H1 (cell line): ENCODE measurements around the gene RNGTT. TPM values are rescaled to one million over a fixed set of nuclear protein-coding genes. Genes with fewer than 3 reads are reported as not detected.

ENCODE experiments used
- SIRT6 ChIP-seq: IDR thresholded peaks from one replicate; pipeline ENCODE4 v1.7.1; 2012; ENCODE audit warnings: low read length, inconsistent platforms
- polyA plus RNA-seq, 7 experiments: library from polyadenylated mRNA; depleted of rRNA in 3 of 7; stranded (reverse) in 5 of 7; unstranded in 2 of 7; fragments of >200 nt in 5 of 7; fragments of 200-250 nt in 2 of 7; gene quantifications; 1 replicate in 5 of 7; 2 replicates in 1 of 7; 4 replicates in 1 of 7; pipeline versions ENCODE4 v1.2.1 to v1.2.3, GENCODE V29; 2011 to 2013; ENCODE audit warnings: missing spikeins in 2 of 7, mixed read lengths in 2 of 7
- total RNA-seq: library from RNA; stranded (reverse); fragmentation: NEBNext Ultra II Directional; extraction: Animal tissue kit (Norgen Biotek cat#: 25700); gene quantifications from 2 replicates; pipeline ENCODE4 v1.2.1, GENCODE V29; 2021
- TF ChIP-seq, protein P1 (sequence below): fragments of 300-600 bp; sonication (generic); IDR thresholded peaks from 2 replicates; pipeline ENCODE4 v1.7.1; 2012; ENCODE audit warnings: low read length, moderate library complexity, mild to moderate bottlenecking, inconsistent platforms; ENCODE audit not compliant: insufficient replicate concordance

RNGTT gene
- total and polyA plus RNA-seq, 2 of the 8 experiments (the other 6 are each of a cell fraction or from before 2014, with no cell fraction given): 3.6 to 21.2 TPM

DNA sequence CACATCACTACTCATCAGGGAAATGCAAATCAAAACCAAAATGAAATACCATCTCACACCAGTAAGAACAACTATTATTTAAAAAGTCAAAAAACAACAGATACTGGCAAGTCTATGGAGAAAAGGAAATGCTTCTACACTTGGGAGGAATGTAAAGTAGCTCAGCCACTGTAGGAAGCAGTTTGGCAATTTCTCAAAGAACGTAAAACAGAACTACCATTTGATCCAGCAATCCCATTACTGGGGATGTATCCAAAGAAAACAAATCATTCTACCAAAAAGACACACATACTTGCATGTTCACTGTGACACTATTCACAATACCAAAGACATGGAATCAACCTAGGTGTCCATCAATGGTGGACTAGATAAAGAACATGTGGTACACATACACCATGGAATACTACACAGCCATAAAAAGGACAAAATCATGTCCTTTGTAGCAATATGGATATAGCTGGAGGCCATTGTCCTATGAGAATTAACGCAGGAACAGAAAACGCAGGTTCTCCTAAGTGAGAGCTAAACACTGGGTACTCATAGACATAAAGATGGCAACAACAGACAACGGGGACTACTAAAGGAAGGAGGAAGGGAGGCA is 260.4 kb downstream of the RNGTT start (continued):
- TF ChIP-seq, protein P1, sequence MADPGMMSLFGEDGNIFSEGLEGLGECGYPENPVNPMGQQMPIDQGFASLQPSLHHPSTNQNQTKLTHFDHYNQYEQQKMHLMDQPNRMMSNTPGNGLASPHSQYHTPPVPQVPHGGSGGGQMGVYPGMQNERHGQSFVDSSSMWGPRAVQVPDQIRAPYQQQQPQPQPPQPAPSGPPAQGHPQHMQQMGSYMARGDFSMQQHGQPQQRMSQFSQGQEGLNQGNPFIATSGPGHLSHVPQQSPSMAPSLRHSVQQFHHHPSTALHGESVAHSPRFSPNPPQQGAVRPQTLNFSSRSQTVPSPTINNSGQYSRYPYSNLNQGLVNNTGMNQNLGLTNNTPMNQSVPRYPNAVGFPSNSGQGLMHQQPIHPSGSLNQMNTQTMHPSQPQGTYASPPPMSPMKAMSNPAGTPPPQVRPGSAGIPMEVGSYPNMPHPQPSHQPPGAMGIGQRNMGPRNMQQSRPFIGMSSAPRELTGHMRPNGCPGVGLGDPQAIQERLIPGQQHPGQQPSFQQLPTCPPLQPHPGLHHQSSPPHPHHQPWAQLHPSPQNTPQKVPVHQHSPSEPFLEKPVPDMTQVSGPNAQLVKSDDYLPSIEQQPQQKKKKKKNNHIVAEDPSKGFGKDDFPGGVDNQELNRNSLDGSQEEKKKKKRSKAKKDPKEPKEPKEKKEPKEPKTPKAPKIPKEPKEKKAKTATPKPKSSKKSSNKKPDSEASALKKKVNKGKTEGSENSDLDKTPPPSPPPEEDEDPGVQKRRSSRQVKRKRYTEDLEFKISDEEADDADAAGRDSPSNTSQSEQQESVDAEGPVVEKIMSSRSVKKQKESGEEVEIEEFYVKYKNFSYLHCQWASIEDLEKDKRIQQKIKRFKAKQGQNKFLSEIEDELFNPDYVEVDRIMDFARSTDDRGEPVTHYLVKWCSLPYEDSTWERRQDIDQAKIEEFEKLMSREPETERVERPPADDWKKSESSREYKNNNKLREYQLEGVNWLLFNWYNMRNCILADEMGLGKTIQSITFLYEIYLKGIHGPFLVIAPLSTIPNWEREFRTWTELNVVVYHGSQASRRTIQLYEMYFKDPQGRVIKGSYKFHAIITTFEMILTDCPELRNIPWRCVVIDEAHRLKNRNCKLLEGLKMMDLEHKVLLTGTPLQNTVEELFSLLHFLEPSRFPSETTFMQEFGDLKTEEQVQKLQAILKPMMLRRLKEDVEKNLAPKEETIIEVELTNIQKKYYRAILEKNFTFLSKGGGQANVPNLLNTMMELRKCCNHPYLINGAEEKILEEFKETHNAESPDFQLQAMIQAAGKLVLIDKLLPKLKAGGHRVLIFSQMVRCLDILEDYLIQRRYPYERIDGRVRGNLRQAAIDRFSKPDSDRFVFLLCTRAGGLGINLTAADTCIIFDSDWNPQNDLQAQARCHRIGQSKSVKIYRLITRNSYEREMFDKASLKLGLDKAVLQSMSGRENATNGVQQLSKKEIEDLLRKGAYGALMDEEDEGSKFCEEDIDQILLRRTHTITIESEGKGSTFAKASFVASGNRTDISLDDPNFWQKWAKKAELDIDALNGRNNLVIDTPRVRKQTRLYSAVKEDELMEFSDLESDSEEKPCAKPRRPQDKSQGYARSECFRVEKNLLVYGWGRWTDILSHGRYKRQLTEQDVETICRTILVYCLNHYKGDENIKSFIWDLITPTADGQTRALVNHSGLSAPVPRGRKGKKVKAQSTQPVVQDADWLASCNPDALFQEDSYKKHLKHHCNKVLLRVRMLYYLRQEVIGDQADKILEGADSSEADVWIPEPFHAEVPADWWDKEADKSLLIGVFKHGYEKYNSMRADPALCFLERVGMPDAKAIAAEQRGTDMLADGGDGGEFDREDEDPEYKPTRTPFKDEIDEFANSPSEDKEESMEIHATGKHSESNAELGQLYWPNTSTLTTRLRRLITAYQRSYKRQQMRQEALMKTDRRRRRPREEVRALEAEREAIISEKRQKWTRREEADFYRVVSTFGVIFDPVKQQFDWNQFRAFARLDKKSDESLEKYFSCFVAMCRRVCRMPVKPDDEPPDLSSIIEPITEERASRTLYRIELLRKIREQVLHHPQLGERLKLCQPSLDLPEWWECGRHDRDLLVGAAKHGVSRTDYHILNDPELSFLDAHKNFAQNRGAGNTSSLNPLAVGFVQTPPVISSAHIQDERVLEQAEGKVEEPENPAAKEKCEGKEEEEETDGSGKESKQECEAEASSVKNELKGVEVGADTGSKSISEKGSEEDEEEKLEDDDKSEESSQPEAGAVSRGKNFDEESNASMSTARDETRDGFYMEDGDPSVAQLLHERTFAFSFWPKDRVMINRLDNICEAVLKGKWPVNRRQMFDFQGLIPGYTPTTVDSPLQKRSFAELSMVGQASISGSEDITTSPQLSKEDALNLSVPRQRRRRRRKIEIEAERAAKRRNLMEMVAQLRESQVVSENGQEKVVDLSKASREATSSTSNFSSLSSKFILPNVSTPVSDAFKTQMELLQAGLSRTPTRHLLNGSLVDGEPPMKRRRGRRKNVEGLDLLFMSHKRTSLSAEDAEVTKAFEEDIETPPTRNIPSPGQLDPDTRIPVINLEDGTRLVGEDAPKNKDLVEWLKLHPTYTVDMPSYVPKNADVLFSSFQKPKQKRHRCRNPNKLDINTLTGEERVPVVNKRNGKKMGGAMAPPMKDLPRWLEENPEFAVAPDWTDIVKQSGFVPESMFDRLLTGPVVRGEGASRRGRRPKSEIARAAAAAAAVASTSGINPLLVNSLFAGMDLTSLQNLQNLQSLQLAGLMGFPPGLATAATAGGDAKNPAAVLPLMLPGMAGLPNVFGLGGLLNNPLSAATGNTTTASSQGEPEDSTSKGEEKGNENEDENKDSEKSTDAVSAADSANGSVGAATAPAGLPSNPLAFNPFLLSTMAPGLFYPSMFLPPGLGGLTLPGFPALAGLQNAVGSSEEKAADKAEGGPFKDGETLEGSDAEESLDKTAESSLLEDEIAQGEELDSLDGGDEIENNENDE: no peak
- no peak for TF ChIP-seq SIRT6
